ENCODE data around the gene LCLAT1. TPM values are rescaled to one million over a fixed set of nuclear protein-coding genes. Genes with fewer than 3 reads are reported as not detected.
"Not testable (repeated sequence)": the region's sequence is repeated elsewhere in the genome, so short reads cannot be mapped to it uniquely, and the experiment has no call there.

Gene LCLAT1
- total RNA-seq, 4 donors from 2014 or later = 0.88 to 116 (median 33.3) TPM

DNA sequence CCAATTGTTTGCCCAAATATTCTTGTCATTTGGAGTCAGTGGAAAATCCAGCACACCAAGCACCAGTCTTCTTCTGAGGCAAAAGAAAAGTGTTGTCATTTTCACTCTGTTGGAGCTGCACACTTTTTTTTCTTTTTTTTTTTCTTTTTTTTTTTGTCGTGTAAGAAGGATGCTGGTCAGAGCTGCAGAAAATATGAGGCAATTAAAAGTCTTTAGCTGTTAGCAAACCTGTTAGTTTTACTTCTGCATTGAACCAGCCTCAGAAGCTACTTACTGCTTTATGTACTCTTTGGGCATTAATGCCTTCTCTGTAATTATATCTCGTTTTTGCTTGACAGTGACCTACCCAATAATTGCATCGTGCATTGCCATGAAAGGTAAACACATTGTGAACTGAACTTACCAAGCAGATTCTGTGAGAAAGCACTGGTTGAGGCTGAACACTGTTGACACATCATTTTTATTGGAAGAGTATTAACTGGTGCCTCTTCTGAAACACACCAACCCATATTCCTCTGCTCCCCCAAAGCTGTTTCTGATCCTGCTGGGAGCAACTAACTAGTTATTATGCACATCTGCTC, 194.8 kb downstream of the LCLAT1 start:
- Histone ChIP-seq H3K27me3 (no peaks in the 10 kb centered on the region), H3K4me1 (peaks cover 0 to 3% of the 10 kb centered on the region in 2 donors), H3K9me3 (no peaks in the 10 kb centered on the region), H3K4me3 (no peak overlapping the region), H3K27ac (peak overlapping the region in 1 of 2 donors; percentile 23), H3K36me3 (no peaks in the 10 kb centered on the region)
- TF ChIP-seq POLR2A (IDR thresholded peaks at IDR 0.05) = no peak
- TF ChIP-seq, protein P1, sequence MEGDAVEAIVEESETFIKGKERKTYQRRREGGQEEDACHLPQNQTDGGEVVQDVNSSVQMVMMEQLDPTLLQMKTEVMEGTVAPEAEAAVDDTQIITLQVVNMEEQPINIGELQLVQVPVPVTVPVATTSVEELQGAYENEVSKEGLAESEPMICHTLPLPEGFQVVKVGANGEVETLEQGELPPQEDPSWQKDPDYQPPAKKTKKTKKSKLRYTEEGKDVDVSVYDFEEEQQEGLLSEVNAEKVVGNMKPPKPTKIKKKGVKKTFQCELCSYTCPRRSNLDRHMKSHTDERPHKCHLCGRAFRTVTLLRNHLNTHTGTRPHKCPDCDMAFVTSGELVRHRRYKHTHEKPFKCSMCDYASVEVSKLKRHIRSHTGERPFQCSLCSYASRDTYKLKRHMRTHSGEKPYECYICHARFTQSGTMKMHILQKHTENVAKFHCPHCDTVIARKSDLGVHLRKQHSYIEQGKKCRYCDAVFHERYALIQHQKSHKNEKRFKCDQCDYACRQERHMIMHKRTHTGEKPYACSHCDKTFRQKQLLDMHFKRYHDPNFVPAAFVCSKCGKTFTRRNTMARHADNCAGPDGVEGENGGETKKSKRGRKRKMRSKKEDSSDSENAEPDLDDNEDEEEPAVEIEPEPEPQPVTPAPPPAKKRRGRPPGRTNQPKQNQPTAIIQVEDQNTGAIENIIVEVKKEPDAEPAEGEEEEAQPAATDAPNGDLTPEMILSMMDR (IDR thresholded peaks at IDR 0.05) = no peak
- intact Hi-C loops (cut with DNase I; ENCODE audit: low total_unique reads) = no loop called here
- no peak for DNase-seq

DNA sequence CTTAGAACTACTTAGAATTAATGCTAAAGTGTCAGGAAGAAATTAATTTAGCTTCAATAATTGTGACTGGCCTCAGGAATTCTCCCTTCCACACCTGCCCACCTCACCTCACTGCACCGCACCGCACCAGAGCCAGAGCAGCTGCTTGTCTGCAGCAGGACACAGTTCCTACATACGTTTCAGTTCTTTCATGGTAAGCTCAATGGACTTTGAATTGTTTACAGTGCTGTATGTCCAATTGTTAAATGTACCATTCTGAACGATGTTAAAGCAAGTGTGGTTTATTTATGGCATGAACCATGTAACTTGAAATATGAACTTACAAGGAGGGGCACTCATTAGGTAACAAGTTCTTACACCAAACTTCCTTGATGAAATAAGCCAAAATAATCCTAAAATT, 196.0 kb downstream of the LCLAT1 start:
- DNase-seq; H3K9me3 ChIP-seq; H3K27me3 ChIP-seq; intact Hi-C loops (cut with DNase I; ENCODE audit: low total_unique reads); H3K27ac ChIP-seq; H3K4me1 ChIP-seq; H3K4me3 ChIP-seq; H3K36me3 ChIP-seq: not testable (repeated sequence)

DNA sequence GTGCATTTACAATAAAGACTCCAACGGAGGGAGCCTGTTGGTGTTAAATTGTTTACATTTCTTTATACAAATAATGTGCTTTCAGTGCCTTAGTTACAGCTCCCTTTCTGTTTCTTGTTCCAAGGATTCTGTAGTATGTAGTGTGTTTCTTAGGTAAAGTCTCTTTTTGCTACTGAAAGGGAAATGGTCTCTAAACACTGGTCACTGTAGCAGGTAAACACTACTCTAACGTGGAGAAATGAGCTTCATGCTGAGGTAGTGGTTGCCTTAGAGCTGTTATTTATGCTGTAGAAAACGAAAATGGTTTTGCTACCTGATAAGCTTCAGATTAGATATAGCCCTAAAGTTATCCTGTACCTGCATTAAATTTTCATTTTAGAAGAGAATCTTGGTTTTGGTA, 196.6 kb downstream of the LCLAT1 start:
- Histone ChIP-seq H3K27ac (no peak overlapping the region), H3K36me3 (no peaks in the 10 kb centered on the region), H3K4me1 (peaks cover 0 to 3% of the 10 kb centered on the region in 2 donors), H3K4me3 (no peak overlapping the region), H3K27me3 (no peaks in the 10 kb centered on the region), H3K9me3 (no peaks in the 10 kb centered on the region)
- no peak for DNase-seq
- TF ChIP-seq POLR2A (IDR thresholded peaks at IDR 0.05) = no peak
- TF ChIP-seq, protein P1 (IDR thresholded peaks at IDR 0.05) = no peak
- intact Hi-C loops (cut with DNase I; ENCODE audit: low total_unique reads) = no loop called here

DNA sequence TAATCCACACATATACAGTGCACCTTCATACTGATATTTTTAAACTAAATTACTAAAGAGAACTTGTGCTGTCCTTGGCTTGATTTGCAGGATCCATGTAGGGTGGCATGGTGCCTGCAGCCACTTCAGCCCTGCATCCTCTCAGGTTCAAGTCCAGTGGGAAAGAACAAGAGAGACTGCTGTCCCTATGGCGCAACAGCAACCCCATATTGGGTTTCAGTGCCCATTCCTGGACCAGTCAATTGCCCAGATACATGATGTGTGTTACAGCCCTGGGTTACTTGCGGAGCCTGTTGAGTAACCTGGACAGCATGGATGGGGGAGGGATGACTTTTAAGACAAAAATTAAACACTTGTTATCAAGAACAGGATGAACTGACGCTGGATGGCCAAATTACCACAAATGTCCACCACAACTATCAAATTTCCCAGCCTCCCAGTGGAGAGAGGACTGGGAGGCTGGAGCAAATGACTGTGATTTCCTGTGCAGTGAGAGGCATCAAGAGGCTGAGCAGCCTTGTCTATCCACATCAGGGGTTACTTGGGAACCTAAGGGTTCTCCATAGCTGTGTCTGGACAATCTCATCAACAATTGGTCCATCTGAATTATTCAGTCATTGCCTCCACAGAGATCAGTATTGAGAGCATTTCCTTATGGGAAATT, 198.2 kb downstream of the LCLAT1 start:
- Histone ChIP-seq H3K27ac (no peak overlapping the region), H3K36me3 (no peaks in the 10 kb centered on the region), H3K4me3 (no peak overlapping the region), H3K4me1 (peaks cover 0 to 3% of the 10 kb centered on the region in 2 donors), H3K9me3 (no peaks in the 10 kb centered on the region), H3K27me3 (no peaks in the 10 kb centered on the region)
- intact Hi-C loops (cut with DNase I; ENCODE audit: low total_unique reads) = no loop called here
- TF ChIP-seq POLR2A (IDR thresholded peaks at IDR 0.05) = no peak
- TF ChIP-seq, protein P1 (IDR thresholded peaks at IDR 0.05) = no peak
- no peak for DNase-seq

DNA sequence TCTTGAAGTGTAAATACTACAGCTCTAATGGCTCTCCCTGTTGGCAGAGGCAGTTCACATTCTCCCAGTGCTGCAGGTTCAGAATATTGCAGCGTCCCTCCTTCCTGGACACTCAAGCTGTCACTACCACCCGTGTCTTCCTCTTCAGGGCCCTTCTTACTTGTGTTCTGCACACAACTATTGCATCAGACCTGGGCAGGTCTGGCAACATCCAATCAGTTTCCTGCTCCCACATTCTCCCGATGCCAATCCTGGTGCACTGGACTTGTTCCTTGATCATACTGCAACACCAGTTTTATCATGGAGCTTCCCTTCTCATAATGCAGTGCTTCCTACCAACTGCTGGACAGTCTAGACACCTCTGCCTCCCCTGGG, 198.7 kb downstream of the LCLAT1 start:
- no peak for TF ChIP-seq POLR2A (IDR thresholded peaks at IDR 0.05)
- TF ChIP-seq, protein P1 (IDR thresholded peaks at IDR 0.05) = no peak
- intact Hi-C loops (cut with DNase I; ENCODE audit: low total_unique reads) = no loop called here
- Histone ChIP-seq H3K9me3 (no peaks in the 10 kb centered on the region), H3K4me3 (no peak overlapping the region), H3K27ac (no peak overlapping the region), H3K4me1 (peaks cover 0 to 3% of the 10 kb centered on the region in 2 donors), H3K27me3 (no peaks in the 10 kb centered on the region), H3K36me3 (no peaks in the 10 kb centered on the region)
- no peak for DNase-seq

Data from uterus (tissue), 4 donors.